ENCODE measurements around the gene NR2F2. TPM values are rescaled to one million over a fixed set of nuclear protein-coding genes. Genes with fewer than 3 reads are reported as not detected.

Gene NR2F2
- total and polyA plus RNA-seq, 4 donors = 15.0 to 73.5 (median 35.4) TPM

- Histone ChIP-seq H3K4me3 (peak overlapping the region; percentile 67), H3K27me3 (ENCODE audit: control insufficient read depth in 3 of 3, insufficient read depth in 3 of 3, low read length in 2 of 3) (no peaks in the 10 kb centered on the region), H3K9me3 (ENCODE audit: control insufficient read depth in 4 of 4, insufficient read depth in 3 of 4, low read length in 3 of 4) (no peaks in the 10 kb centered on the region), H3K36me3 (ENCODE audit: control insufficient read depth in 4 of 4, insufficient read depth in 4 of 4, low read length in 4 of 4) (peaks cover 0 to 29% (median 16%) of the 10 kb centered on the region in 4 donors), H3K4me1 (ENCODE audit: control insufficient read depth in 5 of 5, insufficient read depth in 5 of 5, low read length in 5 of 5) (peaks cover 0 to 62% (median 10%) of the 10 kb centered on the region in 5 donors), H3K9ac (ENCODE audit: insufficient read depth in 1 of 2, low read length in 2 of 2) (peak overlapping the region; percentile 76 to 100), H3K27ac (ENCODE audit: low read depth in 1 of 2, low read length in 1 of 2) (peak overlapping the region; percentile 64 to 95)
- WGBS, 2 donors = 1 to 3% methylated on average over 54 to 63 of the region's 63 CpGs
- DNase-seq (peak; percentile 85 to 89 (median 89)), ATAC-seq (ENCODE audit: insufficient read depth, low FRiP score) (peak; percentile 32)
- TF ChIP-seq, protein P1, sequence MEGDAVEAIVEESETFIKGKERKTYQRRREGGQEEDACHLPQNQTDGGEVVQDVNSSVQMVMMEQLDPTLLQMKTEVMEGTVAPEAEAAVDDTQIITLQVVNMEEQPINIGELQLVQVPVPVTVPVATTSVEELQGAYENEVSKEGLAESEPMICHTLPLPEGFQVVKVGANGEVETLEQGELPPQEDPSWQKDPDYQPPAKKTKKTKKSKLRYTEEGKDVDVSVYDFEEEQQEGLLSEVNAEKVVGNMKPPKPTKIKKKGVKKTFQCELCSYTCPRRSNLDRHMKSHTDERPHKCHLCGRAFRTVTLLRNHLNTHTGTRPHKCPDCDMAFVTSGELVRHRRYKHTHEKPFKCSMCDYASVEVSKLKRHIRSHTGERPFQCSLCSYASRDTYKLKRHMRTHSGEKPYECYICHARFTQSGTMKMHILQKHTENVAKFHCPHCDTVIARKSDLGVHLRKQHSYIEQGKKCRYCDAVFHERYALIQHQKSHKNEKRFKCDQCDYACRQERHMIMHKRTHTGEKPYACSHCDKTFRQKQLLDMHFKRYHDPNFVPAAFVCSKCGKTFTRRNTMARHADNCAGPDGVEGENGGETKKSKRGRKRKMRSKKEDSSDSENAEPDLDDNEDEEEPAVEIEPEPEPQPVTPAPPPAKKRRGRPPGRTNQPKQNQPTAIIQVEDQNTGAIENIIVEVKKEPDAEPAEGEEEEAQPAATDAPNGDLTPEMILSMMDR (IDR thresholded peaks at IDR 0.05; ENCODE audit: control extremely low read depth, extremely low read depth) = no peak
These were observed 10.4 kb downstream of the NR2F2 start for GRCh38 chr15:96340598-96341512.

DNA sequence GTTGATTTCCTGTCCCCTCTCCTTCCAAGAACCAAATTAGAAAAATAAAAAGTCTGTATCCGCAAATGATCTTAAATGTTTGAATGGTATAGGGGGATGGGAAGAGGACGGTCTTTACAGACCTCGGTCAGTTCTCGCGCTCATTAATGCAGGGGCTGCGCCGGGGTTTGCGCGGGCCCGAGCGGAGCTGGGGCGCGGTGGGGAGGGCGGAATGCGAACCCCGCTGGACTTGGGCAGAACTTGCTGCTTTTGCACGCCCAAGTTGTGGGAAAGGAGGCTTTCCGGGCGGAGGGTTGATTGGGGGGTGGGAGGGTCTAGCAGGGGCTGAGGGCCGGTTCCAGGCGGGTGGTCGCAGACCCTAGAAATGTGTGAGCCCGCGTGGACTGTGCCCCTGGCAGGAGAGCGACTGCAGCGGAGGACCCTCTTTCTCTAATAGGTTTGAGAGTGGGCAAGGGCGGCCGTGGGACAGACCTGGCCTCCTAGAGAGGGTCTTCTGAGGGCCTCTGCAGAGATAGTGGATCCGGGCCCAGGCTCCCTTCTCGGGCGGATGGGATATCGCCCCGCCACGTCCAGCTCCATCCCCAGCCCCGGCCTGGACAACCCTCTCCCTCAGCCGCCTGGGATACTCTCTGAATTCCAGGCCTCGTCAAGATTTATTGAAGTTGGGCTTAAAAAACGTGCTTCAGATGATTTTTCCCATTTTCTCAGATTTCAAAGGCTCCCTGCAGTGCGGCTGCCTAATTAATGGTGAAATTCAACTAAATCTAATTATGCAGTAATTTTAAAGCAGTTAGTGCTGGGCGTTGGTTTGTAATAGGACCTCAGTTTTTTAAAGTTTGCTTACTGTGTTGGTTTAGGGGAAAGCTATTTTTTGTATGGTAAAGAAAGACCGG, 11.3 kb downstream of the NR2F2 start:
- WGBS, 2 donors = 27 to 48% methylated on average over 41 of the region's 41 CpGs
- Histone ChIP-seq H3K36me3 (ENCODE audit: control insufficient read depth in 4 of 4, insufficient read depth in 4 of 4, low read length in 4 of 4) (peaks cover 0 to 20% (median 11%) of the 10 kb centered on the region in 4 donors), H3K9me3 (ENCODE audit: control insufficient read depth in 4 of 4, insufficient read depth in 3 of 4, low read length in 3 of 4) (no peaks in the 10 kb centered on the region), H3K9ac (ENCODE audit: insufficient read depth in 1 of 2, low read length in 2 of 2) (peak overlapping the region; percentile 67 to 70), H3K4me3 (peak overlapping the region; percentile 32), H3K4me1 (ENCODE audit: control insufficient read depth in 5 of 5, insufficient read depth in 5 of 5, low read length in 5 of 5) (peaks cover 0 to 64% (median 10%) of the 10 kb centered on the region in 5 donors), H3K27ac (ENCODE audit: low read depth in 1 of 2, low read length in 1 of 2) (peak overlapping the region; percentile 64 to 86), H3K27me3 (ENCODE audit: control insufficient read depth in 3 of 3, insufficient read depth in 3 of 3, low read length in 2 of 3) (no peaks in the 10 kb centered on the region)
- DNase-seq = peak; percentile 60 to 81 (median 62)
- TF ChIP-seq, protein P1 (IDR thresholded peaks at IDR 0.05; ENCODE audit: control extremely low read depth, extremely low read depth) = no peak
- no peak for ATAC-seq (ENCODE audit: insufficient read depth, low FRiP score)

DNA sequence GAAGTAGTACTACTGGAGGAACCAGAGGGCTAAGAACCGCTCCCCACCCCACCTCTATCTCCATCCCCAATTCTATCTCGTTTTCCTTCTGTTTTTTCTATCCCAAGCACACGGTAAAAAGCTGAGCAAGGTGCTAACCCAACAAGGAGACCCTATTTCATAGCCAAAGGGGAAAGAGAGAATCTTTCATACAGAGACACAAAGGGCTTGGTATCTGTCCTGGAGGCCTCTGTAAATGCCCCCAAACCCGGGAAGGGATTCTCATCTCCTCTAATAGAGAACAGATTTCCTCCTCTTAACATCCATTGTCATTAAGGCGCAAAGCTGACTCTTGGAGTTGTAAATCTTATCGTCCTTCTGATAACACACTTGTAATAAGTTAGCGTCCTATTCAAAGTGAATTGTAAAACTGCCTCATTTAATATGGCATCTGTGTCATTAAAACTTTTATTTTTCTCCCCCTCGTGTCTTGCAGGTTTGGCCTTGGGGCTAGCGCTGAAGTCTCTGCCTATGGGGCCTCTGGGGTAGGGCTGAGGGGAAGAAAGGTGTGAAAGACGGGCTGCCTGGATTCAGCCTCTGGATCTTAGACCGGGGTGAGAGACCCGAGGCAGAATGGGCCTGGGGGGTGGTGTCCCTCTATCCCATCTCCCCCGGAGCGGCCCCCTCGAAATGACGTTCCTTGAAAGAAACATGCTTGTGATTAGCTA, 12.1 kb downstream of the NR2F2 start:
- Histone ChIP-seq H3K36me3 (ENCODE audit: control insufficient read depth in 4 of 4, insufficient read depth in 4 of 4, low read length in 4 of 4) (peaks cover 0 to 12% (median 7%) of the 10 kb centered on the region in 4 donors), H3K27ac (ENCODE audit: low read depth in 1 of 2, low read length in 1 of 2) (peak overlapping the region; percentile 46 to 82), H3K4me3 (no peak overlapping the region), H3K9me3 (ENCODE audit: control insufficient read depth in 4 of 4, insufficient read depth in 3 of 4, low read length in 3 of 4) (no peaks in the 10 kb centered on the region), H3K4me1 (ENCODE audit: control insufficient read depth in 5 of 5, insufficient read depth in 5 of 5, low read length in 5 of 5) (peaks cover 0 to 70% (median 10%) of the 10 kb centered on the region in 5 donors), H3K9ac (ENCODE audit: insufficient read depth in 1 of 2, low read length in 2 of 2) (peak overlapping the region; percentile 26 to 70), H3K27me3 (ENCODE audit: control insufficient read depth in 3 of 3, insufficient read depth in 3 of 3, low read length in 2 of 3) (no peaks in the 10 kb centered on the region)
- ATAC-seq (ENCODE audit: insufficient read depth, low FRiP score) (no peak), DNase-seq (peak; percentile 52 to 69 (median 60))
- TF ChIP-seq, protein P1 (IDR thresholded peaks at IDR 0.05; ENCODE audit: control extremely low read depth, extremely low read depth) = no peak
- 26 to 50% methylated on average over 16 of the region's 16 CpGs for WGBS, 2 donors
